NCI-H748 treated with DMSO at 0.1 percent for 48 hours (cell line): ENCODE data around the gene CALML6.

Source experiments
- DNase-seq: peaks from one replicate; lab custom pipeline; 2025; lab: John Stamatoyannopoulos, UW

CALML6 gene

DNA sequence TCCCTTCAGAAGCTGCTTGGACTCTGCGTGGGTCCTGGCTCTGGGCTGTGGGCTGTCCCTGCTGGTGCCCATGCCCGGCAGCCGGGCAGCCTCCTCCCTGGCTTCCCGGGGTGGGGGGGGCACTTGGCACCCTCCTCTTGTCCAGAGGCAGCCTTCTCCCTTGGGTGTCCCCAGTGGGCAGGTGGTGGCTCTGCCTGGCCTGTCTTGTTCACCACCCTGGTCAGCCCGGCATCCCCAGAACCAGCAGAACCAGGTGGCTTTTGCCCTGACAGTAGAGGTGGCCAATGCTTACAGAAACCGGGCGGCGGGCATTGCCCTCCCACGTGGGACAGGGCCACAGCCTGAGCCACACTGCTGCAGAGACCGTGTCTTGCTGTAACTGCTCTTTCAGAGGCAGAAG lies 50.5 kb downstream of the CALML6 start:
- no peak for DNase-seq

DNA sequence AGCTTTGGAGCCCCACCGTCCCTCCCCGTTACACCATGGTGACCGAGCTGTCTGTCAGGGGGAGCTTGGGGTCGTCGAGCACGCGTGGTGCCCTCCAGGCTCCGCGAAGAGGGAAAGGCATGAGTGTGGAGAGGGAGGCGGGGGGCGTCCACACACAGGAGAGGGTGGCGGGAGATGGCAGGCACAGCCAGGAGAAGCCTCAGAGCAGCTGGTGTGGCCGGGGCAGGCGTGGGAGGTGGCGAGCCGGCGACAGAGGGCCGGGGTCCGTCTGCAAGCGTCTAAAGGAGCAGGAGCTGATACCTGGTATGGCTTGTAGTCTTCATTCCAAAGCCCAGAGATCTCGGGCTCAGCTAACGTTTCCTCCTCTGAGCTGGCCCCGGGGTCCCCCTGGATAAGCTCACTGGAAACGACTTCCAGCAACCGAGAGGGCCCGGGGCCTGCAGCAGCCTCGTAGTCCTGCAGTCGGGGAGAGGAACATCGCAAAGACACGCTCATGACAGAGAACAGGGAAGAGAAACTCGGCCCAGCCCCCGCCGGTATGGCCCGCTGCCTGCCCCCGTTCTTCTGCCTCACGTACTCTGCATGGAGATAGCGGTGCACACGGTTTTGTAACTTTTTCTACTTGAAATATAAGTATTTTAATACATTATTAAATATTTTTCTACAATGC lies 51.1 kb downstream of the CALML6 start:
- no peak for DNase-seq
